Osteocyte (in vitro differentiated cells): ENCODE data around the gene SMARCD2. TPM values are rescaled to one million over a fixed set of nuclear protein-coding genes. Genes with fewer than 3 reads are reported as not detected.
"Not testable (repeated sequence)": the region's sequence is repeated elsewhere in the genome, so short reads cannot be mapped to it uniquely, and the experiment has no call there.

Experiments
- DNase-seq: peaks from one replicate; pipeline ENCODE4 v3.0.0; 2021; ENCODE audit warnings: mixed read lengths; ENCODE audit not compliant: unreplicated experiment; ENCODE audit errors: extremely low spot score
- H3K27ac Mint-ChIP-seq: one replicate; pipeline ENCODE4 v1.8.0; 2021; ENCODE audit warnings: mild to moderate bottlenecking, mixed read lengths; ENCODE audit not compliant: unreplicated experiment
- H3K27me3 Mint-ChIP-seq: one replicate; pipeline ENCODE4 v1.8.0; 2021; ENCODE audit warnings: mixed read lengths; ENCODE audit not compliant: unreplicated experiment
- H3K36me3 Mint-ChIP-seq: one replicate; pipeline ENCODE4 v1.8.0; 2021; ENCODE audit warnings: mixed read lengths; ENCODE audit not compliant: unreplicated experiment
- H3K4me1 Mint-ChIP-seq: one replicate; pipeline ENCODE4 v1.8.0; 2021; ENCODE audit warnings: mixed read lengths; ENCODE audit not compliant: unreplicated experiment
- H3K4me3 Mint-ChIP-seq: one replicate; pipeline ENCODE4 v1.8.0; 2021; ENCODE audit warnings: mild to moderate bottlenecking, moderate library complexity, mixed read lengths; ENCODE audit not compliant: unreplicated experiment
- H3K9me3 Mint-ChIP-seq: one replicate; pipeline ENCODE4 v1.8.0; 2021; ENCODE audit warnings: mixed read lengths; ENCODE audit not compliant: unreplicated experiment
- CTCF ChIP-seq: fragments of 200-600 bp; sonication (generic); IDR thresholded peaks from 2 replicates; pipeline ENCODE4 v1.5.0; 2021; ENCODE audit warnings: antibody characterized with exemption, mild to moderate bottlenecking, moderate library complexity
- total RNA-seq: library from RNA; stranded (reverse); gene quantifications from 2 replicates; pipeline ENCODE4 v1.2.1, GENCODE V29; 2021

The SMARCD2 gene
- total RNA-seq, 1 donor from 2014 or later, result 42.6 TPM

- no peaks in the 10 kb centered on the region for H3K36me3 Mint-ChIP-seq
- TF ChIP-seq CTCF, result no peak
- H3K27me3 Mint-ChIP-seq, result peaks cover 31% of the 10 kb centered on the region
- DNase-seq, result no peak
- H3K4me3 Mint-ChIP-seq, result no peak overlapping the region
- no peak overlapping the region for H3K27ac Mint-ChIP-seq
- no peaks in the 10 kb centered on the region for H3K4me1 Mint-ChIP-seq
- H3K9me3 Mint-ChIP-seq, result no peaks in the 10 kb centered on the region
Measured at GRCh38 chr17:63880706-63881105, 38.2 kb upstream of the SMARCD2 start.

- H3K9me3 Mint-ChIP-seq, H3K27ac Mint-ChIP-seq, H3K36me3 Mint-ChIP-seq, H3K4me1 Mint-ChIP-seq, H3K4me3 Mint-ChIP-seq, DNase-seq: not testable (repeated sequence)
- H3K27me3 Mint-ChIP-seq, result peaks cover 29% of the 10 kb centered on the region
Measured at GRCh38 chr17:63878413-63878812, 35.9 kb upstream of the SMARCD2 start.

GRCh38 chr17:63874693-63875092 lies 32.2 kb upstream of the SMARCD2 start:
- DNase-seq, H3K27ac Mint-ChIP-seq, H3K4me1 Mint-ChIP-seq, H3K36me3 Mint-ChIP-seq, H3K9me3 Mint-ChIP-seq, H3K4me3 Mint-ChIP-seq: not testable (repeated sequence)
- H3K27me3 Mint-ChIP-seq, result peaks cover 43% of the 10 kb centered on the region

- not testable (repeated sequence) for DNase-seq, H3K36me3 Mint-ChIP-seq, H3K4me1 Mint-ChIP-seq, H3K9me3 Mint-ChIP-seq, H3K4me3 Mint-ChIP-seq, H3K27ac Mint-ChIP-seq
- H3K27me3 Mint-ChIP-seq, result peaks cover 44% of the 10 kb centered on the region
Measured at GRCh38 chr17:63874061-63874626, 31.7 kb upstream of the SMARCD2 start.

GRCh38 chr17:63873577-63873976 lies 31.1 kb upstream of the SMARCD2 start, which contains the start of gene CSH2:
CSH2 (minus strand) TSS chr17:63873677; CDS start chr17:63873614, 63 bp downstream.
- DNase-seq, H3K4me3 Mint-ChIP-seq, H3K36me3 Mint-ChIP-seq, H3K4me1 Mint-ChIP-seq, H3K27ac Mint-ChIP-seq, H3K9me3 Mint-ChIP-seq: not testable (repeated sequence)
- H3K27me3 Mint-ChIP-seq, result peaks cover 40% of the 10 kb centered on the region

GRCh38 chr17:63871646-63872365 lies 29.3 kb upstream of the SMARCD2 start:
- not testable (repeated sequence) for H3K4me3 Mint-ChIP-seq, H3K27ac Mint-ChIP-seq, H3K36me3 Mint-ChIP-seq, H3K4me1 Mint-ChIP-seq, H3K9me3 Mint-ChIP-seq, DNase-seq
- H3K27me3 Mint-ChIP-seq, result peaks cover 29% of the 10 kb centered on the region

GRCh38 chr17:63870292-63870665 lies 27.8 kb upstream of the SMARCD2 start:
- H3K27me3 Mint-ChIP-seq, result peaks cover 29% of the 10 kb centered on the region
- H3K27ac Mint-ChIP-seq, result not testable (repeated sequence)

More at GRCh38 chr17:63870292-63870665, 27.8 kb upstream of the SMARCD2 start:
- DNase-seq, H3K36me3 Mint-ChIP-seq, H3K9me3 Mint-ChIP-seq, H3K4me1 Mint-ChIP-seq, H3K4me3 Mint-ChIP-seq: not testable (repeated sequence)
